Epidermal melanocyte (primary cell): ENCODE results near the gene TENM3.

ENCODE experiments used
- DNase-seq: peaks from one replicate; pipeline ENCODE4 v3.0.0; 2011; ENCODE audit warnings: low spot score; ENCODE audit not compliant: insufficient read length

Gene TENM3

DNA sequence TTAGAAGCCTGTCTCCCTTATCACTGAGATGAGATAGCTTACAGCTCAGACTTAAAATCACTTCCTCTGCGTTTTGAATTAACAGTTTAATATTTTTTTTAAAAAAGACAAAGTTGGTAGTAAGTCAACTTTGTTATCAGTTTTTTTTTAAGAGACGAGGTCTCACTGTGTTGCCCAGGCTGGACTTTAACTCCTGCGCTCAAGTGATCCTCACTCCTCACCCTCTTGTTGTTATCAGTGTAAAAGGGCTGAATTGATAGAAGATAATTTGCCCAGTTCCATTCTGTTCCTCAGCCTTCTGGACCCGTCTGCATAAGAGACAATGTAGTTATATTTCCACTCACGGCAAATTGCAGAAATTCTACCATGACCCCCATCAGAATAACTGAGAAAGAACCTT, 428.5 kb downstream of the TENM3 start:
- DNase-seq, result no peak

DNA sequence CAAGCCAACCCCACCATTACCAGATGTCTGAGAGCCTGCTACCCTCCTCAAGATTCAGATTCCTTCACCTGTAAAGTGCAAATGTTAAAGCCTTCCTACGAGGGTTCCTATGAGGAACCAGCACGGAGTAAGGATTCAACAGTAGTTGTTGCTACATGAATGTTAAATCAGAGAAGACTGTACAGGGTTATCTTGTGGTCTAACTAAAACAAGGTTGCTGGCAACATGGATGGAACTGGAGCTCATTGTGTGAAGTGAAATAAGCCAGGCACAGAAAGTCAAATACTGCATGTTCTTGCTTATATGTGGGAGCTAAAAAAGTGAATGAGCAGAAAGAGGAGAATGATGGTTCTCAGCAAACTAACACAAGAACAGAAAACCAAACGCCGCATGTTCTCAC, 435.4 kb downstream of the TENM3 start:
- DNase-seq, result no peak

DNA sequence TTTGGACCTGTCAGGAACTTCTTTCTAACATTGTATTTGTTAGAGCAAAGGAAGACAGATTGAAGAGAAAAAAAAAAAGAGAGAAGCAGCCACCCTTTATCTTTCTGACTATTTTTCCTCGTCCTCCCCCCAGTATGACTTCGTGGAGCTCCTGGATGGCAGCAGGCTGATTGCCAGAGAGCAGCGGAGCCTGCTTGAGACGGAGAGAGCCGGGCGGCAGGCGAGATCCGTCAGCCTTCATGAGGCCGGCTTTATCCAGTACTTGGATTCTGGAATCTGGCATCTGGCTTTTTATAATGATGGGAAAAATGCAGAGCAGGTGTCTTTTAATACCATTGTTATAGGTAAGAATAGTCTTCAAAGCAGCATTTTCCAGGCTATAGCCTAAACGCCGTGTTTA, 436.3 kb downstream of the TENM3 start:
- no peak for DNase-seq

DNA sequence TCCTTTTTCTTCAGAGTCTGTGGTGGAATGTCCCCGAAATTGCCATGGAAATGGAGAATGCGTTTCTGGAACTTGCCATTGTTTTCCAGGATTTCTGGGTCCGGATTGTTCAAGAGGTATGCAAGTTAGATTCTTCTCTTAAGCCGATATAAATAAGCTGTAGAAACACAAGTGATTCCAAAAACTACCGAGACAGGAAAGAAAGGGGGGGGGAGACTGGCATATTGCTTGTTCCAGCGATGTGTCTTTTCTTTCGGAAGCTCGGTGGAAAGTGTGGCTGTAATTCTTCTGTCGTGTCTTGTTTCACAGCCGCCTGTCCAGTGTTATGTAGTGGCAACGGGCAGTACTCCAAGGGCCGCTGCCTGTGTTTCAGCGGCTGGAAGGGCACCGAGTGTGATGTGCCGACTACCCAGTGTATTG, 437.0 kb downstream of the TENM3 start:
- no peak for DNase-seq

DNA sequence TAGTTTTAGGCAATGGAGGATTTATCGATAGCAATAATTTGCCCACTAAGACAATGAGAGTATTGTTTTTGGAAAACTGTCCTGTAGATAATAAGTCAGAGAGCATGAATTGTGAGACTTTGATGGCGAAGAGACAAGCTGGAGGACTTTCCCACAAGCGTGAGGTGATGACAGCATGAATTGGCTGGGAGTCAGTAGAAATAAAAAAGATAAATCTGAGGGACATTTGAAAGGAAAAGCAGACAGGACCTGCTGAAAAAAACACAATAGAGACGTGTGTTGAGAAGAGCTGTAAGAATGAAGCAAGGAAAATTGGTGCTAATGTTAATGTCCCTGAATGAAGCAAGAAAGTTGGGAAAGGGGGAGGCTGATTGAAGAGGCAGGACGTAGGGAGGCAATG, 440.5 kb downstream of the TENM3 start:
- no peak for DNase-seq

DNA sequence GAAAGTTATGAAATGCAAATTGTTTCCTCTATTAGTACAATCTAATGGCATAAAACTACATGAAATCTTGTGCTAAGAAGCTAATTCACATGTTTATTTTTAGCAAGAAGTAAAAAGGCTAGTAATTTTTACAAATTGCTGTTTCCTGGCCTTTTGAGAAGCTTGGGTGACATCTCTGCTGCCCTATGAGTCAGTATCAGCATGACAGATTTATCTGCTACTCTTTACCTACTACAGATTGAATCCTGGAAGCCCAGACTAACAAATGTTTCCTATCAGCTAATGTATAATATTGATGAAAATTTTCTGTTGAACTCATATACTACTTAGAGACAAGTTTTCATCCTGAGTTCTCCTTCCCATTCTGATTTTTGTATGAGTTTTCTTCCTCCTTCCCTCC, 441.6 kb downstream of the TENM3 start:
- DNase-seq, result no peak

DNA sequence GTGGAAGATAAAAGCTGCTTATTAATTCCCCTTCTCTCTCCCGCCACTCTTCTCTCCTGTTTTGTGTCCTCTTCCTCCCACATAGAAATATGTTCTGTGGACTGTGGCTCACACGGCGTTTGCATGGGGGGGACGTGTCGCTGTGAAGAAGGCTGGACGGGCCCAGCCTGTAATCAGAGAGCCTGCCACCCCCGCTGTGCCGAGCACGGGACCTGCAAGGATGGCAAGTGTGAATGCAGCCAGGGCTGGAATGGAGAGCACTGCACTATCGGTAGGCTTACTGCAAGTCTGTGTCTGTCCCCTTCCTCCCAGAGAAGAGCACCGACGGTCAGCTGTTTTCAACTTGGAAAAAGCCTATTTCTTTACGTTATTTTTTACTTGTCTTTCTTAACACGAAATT, 444.9 kb downstream of the TENM3 start:
- no peak for DNase-seq

DNA sequence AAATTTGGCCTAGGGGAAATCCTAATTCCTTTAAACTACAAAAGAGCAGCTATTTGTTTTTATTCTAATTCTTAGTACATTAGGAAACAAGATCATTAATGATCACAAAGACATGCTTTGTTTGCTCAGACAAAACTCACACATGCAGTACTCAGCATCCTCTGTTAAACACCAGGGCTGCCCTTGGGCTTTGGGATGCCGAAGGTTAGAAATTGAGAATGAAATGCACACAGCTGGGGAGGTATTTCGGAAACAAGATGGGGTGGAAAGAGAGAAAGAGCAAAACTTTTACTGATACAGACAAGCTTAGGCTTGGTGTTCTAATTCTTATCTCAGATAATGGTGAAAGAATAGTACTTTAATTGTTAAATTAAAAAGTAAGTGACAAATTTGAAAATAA, 451.3 kb downstream of the TENM3 start:
- DNase-seq, result no peak

DNA sequence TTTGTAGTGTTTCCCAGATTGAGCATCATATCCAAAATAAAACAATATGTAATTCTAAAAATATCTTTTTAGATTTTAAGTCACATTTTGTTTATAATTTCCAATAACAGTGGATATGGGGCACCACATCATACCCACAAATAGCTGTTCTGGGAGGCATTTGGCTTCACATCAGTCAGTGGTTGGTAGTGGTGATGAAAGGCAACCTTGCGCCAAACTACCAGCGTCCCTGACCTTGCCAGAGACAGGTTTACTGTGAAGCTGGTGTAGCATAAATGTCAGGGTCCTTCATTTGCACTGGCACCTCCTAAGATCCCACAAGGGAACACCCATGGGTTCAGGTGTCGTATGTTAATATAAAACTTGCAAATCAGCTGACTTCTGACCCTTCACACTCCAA, 451.8 kb downstream of the TENM3 start:
- no peak for DNase-seq

DNA sequence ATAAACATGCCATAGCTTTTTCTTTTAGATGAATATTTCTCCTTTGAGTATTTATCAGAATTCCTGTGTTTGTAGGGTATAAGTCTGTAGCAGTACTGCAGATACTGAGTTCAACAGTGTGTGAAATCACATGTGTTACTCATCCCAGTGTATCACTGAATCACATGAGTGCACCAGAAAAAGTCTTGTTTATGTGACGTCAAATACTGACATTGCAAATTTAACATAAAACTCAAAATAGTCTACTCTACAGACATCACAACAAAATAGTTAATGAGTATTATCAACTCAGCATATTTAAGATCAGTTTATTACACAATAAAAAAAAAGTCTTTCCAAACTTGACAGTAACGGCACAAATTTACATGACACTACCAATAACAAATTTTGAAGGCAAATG, 452.6 kb downstream of the TENM3 start:
- no peak for DNase-seq

DNA sequence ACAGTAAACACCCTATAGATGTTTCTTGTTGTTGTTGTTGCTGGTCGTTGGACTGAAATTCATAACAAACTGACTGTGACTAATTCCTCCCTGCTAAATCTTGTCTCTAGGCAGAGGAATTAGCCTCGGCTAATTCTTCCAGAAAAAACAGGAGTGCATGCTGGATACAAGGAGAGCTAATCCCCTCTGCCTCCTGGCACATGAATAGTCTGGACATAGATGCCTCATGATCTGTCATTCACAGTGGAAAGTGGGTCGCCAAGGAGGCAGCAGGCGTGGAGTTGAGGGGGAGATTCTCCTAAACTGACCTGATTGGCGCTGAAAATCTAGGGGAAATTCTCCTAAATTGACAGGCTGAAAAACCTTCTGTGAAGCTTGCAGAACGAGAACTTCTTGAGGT, 453.9 kb downstream of the TENM3 start:
- DNase-seq, result no peak

DNA sequence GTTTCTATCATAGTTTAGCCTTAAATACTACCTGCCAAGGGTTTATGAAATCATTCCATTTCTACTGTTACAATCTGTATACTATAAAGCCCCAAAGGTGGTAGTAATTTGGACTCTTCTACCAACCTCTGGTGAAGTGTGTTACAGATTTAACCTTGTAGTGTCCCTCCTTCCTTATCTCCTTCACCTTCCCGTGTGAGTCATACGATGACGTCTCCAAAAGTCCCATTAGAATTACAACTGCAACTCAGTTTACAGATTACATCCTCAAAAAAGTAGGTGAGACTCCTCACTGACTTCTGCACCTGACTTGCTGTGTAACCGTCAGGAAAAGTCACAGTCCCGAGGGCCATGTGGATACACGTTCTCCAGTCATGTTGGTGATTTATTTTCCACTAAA, 455.0 kb downstream of the TENM3 start:
- no peak for DNase-seq

DNA sequence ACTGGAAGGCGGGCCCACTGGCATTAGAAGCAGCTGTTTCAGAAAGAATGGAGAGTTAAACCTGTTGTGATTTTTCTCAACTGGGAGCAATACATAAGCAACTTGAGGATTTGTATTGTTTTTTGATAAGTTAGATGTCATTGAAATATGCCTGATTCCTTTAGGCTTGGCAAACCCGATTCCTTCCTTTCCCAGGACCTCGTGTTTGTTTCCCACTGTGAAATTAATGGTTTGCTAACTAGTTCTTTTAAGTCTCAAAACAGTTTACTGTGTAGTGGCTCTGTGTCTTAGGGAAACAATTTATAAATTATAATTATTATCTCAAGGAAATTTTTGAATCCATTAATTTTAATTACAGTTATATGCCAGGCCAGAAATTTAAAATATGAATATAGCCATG, 456.0 kb downstream of the TENM3 start:
- no peak for DNase-seq

DNA sequence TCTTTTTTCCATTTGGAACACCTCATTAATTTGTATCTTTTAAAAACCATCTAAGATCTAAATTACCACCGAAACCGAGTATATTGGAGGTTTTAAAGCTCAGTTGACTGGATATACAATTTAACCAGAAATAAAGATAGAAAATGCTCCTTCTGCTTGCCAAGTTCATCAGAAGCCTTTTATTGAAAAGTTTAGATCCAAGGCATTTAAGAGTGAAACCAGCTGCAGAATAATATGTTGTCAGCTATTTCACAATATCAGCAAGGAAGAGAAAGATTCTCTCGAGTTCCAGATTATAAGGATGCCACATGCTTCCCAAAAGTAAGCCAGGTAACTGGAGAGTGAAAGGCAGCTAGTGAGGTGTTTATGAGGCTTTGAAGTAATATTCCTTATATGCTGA, 456.6 kb downstream of the TENM3 start:
- no peak for DNase-seq

DNA sequence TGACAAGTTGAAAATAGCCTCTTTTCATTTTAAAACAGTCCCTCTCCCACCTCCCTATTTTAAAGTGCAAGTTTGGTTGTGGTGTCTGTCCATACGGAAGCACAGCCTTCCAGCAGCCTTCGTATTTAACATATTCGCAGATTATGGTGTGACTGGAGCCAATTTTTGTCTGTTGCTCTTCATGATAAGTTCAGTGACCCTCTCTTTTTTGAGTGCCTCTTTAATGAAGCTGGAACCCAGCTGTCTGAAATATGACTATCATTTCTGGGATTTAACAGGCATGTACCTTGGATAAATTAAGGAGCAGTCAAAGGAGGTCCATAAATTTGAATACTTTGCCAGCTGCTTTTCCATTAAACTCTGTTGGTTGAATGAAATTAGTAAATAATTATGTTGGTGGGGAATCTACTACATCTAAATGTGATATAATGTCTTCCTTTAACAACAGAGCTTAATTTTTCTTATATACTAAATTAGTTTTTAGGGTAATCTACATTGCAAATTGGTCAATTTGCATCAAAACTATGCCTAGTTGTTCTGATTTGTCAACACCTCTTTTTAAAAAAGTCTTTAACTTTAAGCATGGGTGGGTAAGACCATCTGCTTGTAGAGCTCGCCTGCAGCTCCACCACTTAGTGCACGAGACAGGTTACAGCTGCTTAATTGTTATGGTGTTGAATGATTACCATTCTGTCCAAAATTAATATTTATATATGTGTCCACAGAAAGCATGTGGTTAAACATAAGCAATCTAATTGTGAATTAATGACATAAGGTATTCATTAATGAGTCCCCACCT, 457.4 kb downstream of the TENM3 start:
- no peak for DNase-seq

DNA sequence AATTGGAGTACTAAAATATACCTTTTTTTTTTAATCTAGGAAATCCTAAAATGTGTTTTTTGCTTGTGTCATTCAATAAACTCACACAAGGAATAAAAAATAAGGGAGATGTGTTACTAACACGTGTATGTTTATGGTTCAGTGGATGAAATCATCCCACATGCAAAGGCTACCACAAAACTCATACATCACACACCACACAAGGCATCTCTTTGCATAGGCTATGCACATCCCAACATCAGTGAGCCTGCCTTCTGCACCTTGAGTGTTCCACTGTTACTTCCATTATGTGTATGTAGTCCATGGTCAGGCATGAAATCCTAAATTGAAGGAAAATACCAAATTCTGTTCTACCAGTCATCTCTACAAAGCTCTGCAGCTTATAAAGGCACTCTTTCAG, 460.9 kb downstream of the TENM3 start:
- no peak for DNase-seq

DNA sequence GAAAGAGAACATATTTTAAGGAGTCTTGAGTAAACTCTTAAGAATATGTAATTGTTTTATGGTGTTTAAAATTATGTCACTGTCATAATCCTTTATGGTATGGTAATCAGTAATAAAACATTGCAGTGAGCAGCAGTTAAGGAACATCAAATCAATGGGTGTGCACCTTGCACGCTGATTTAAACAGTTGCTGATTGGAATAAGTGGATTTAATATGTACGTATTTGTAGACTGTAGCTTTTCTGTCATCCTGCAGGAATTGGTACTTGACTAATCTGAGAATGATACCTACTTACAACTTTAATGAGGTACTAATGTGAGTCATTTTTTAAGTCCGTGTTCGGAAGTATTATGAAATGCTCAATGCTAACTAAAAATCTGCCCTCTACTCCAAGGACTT, 461.7 kb downstream of the TENM3 start:
- DNase-seq, result no peak

DNA sequence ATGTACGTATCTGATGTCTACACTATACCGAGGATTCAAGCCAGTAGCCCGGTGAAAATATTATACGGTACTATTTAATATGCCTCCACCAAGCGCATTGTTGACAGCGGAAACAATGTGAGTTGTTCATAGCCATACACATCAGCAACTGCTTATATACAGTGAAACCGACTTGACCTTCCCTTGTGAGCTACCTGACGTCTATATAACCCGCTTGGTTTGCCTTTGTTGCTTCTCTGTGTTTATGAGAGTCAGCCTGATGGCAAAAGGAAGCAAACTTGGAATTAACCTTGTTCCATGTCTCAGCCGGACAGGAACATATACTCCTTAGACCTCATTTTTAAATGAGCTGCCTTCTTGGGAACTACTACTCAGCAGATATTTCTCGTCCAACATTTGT, 462.2 kb downstream of the TENM3 start:
- DNase-seq, result no peak

DNA sequence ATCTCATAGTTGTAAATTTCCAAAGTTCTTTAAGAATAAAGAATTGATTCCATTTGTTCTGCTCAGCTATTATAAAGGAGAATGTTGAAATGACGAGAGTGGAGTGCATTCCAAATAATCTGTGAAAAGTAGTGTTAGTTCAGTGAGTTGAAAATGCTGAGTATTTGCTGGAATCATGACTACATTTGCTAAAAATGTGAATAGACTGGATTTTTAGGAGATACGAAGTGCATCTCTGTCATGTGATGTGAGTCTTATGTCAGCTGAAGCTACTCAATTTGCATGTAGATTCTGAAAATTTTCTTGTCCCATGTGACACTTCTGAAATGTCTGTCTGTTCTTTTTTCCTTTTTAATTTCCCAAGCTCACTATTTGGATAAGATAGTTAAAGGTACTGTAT, 468.0 kb downstream of the TENM3 start:
- no peak for DNase-seq

DNA sequence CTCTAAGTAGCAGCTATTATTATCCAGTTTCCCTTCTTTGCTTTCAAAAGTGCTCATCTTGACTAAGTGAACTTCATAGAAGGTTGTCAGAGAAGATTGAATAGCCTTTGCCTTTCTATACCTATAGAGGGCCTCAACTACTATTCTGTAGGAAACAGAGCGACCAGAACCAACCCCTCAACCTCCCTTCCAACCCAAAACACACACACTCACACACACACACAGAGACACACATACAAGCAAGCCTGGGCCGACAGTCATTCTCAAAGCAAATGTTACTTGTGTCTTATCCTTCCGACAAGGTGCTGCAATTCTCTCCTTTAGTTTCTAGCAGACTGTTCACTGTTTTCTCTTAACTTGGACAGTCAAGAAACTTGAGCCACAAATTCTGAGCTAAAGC, 472.3 kb downstream of the TENM3 start:
- no peak for DNase-seq

DNA sequence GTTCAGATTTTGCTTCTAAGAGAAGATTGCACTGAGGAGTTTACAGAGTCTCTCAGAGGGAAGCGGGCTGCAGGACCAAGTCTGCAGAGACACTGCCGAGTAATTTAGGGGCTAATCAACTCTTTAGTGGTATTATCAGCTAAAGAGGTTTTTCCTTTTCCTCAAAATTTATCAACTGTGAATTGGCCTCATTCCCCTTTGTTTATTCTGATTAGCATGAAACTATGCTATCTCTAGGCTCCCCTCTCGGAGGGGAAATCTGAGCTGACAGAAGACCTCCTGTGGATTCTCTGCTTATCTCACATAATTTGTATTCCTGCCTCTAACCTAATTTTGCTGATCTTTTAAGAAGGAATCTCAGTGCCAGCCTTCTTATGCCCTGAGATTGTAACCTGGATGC, 473.0 kb downstream of the TENM3 start:
- DNase-seq, result no peak

DNA sequence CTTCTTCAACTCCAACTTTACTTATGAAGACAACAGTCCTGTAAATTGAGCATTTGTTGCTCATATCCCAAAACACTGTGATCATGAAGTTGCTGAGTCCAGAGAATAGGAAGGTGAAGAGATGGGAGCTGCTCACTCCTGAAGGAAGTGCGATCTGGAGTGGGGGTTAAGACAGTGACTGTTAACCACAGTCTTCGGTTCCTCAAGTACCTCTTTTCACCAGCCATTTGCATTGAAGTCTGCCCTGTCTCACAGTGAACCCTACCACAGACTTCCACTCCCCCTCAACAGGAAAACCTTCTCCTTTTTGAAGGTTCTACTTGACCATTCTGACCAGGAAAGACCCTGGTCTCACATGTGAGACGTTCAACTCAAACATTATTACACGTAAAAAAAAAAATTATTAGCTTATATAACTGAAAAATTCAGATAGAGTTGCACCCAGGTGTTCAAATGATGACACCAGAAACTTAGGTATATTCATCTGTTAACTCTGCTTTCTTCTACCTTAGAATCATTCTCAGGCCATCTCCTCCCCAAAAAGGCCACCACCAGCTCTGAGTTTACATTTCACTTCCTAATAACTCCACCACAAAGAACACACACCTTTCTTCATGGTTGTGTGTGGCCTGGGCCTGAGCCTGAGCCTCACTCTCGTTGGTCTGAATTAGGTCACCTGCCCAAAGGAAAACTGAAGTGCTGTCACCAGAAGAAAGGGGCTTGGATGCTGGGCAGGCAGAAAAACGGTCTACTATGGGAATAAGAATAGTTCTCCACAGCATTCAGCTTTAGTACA, 474.8 kb downstream of the TENM3 start:
- no peak for DNase-seq

DNA sequence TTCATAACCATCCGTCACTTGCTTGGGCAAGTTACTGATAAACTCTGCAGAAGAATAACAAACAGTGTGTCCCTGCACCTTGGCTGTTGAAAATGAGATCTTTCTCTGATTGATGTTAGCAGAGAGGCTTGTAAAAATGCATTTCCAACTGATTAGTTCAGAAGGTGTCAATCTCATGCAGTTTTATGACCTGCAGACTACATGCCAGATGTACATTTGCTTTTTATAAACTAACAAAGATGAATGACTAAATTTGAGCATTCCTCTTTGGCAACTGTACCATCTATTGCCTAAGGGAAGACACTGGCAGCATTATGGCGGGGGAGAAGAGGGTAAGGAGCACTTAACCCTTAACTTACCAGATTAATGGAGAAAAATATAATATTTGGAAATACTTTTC, 481.2 kb downstream of the TENM3 start:
- DNase-seq, result peak; percentile 27
